HepG2 (cell line): ENCODE results near the gene NAXD. TPM values are rescaled to one million over a fixed set of nuclear protein-coding genes. Genes with fewer than 3 reads are reported as not detected.

Experiments
- ATAC-seq: fragments of 200-7000 bp; cut with Tn5 transposase; 3 replicates; pipeline ENCODE4 v1.9.1; 2020; ENCODE audit warnings: mild to moderate bottlenecking, moderate library complexity
- Bru-seq: library from RNA; stranded (reverse); fragments of 400-500 nt; gene quantifications from one replicate; lab custom pipeline; 2021; lab: Mats Ljungman, UMichigan
- BruChase-seq, 2 experiments: library from RNA; stranded (reverse); fragments of 400-500 nt; gene quantifications; one replicate each; lab custom pipeline; 2021; lab: Mats Ljungman, UMichigan
- BruUV-seq: library from RNA; stranded (reverse); fragments of 400-500 nt; replicated peaks from 2 replicates; lab custom pipeline; 2021; lab: Mats Ljungman, UMichigan
- CTCF ChIA-PET: fragments of 300-600 bp; formaldehyde crosslinking; extraction: SDS; loops from one replicate; lab custom pipeline; 2021; ENCODE audit warnings: low total read pairs, inconsistent platforms, low intra/inter-chr PET ratio; lab: Yijun Ruan, JAX
- POLR2A ChIA-PET: fragments of 350-600 bp; sonication (Branson Sonifier 250); formaldehyde crosslinking; loops from one replicate; lab custom pipeline; 2020; ENCODE audit warnings: antibody characterized with exemption, inconsistent platforms; lab: Yijun Ruan, JAX
- DNase-seq: peaks from one replicate; pipeline ENCODE4 v3.0.0-alpha.2; 2015; ENCODE audit warnings: low spot score
- FAIRE-seq: peaks from 3 replicates; lab custom pipeline; 2011; peaks lifted over from hg19 to GRCh38; lab: Jason Lieb, UNC
- H2AFZ ChIP-seq: one replicate; pipeline ENCODE4 v1.6.1; 2011; ENCODE audit warnings: low read length, inconsistent platforms
- H3K27ac ChIP-seq: fragments of 300-600 bp; 3 replicates; pipeline ENCODE4 v1.8.0; 2011; ENCODE audit warnings: mixed run types, mild to moderate bottlenecking, mixed read lengths, low read length, inconsistent platforms; ENCODE audit not compliant: insufficient read depth; ENCODE audit errors: extremely low read length
- H3K27me3 ChIP-seq, 2 experiments: fragments of 200-600 bp in 1 of 2; 2 replicates in 1 of 2; 3 replicates in 1 of 2; pipeline versions ENCODE4 v1.6.0 to v1.8.0; 2011; ENCODE audit warnings: low read length in 2 of 2, mild to moderate bottlenecking in 2 of 2, moderate library complexity in 2 of 2, inconsistent platforms in 1 of 2; ENCODE audit not compliant: insufficient read depth in 2 of 2, control insufficient read depth in 1 of 2
- H3K36me3 ChIP-seq, 2 experiments: fragments of 200-600 bp in 1 of 2; replicated peaks in 1 of 2; 2 replicates in 1 of 2; 3 replicates in 1 of 2; pipeline versions ENCODE4 v1.5.1 to v1.8.0; 2011; ENCODE audit warnings: low read length in 2 of 2, inconsistent platforms in 1 of 2; ENCODE audit not compliant: insufficient read depth in 2 of 2, control insufficient read depth in 1 of 2
- H3K4me1 ChIP-seq: 2 replicates; pipeline ENCODE4 v1.5.1; 2012; ENCODE audit warnings: low read length, inconsistent platforms; ENCODE audit not compliant: insufficient read depth
- H3K4me2 ChIP-seq: 2 replicates; pipeline ENCODE4 v1.6.0; 2011; ENCODE audit warnings: low read depth, low read length, inconsistent platforms
- H3K4me3 ChIP-seq, 3 experiments: fragments of 200-600 bp in 1 of 3; sonication (generic), shearing (Covaris generic) in 1 of 3; replicated peaks in 1 of 3; 2 replicates each; pipeline ENCODE4 v1.5.1; 2011 to 2016; ENCODE audit warnings: low read length in 3 of 3, inconsistent platforms in 2 of 3, low read depth in 2 of 3, mild to moderate bottlenecking in 2 of 3, control low read depth in 1 of 3, mixed read lengths in 1 of 3; ENCODE audit not compliant: insufficient read depth in 1 of 3
- H3K79me2 ChIP-seq: one replicate; pipeline ENCODE4 v1.6.1; 2011; ENCODE audit warnings: low read length, inconsistent platforms; ENCODE audit not compliant: insufficient read depth
- H3K9ac ChIP-seq: 2 replicates; pipeline ENCODE4 v1.6.0; 2011; ENCODE audit warnings: mild to moderate bottlenecking, low read depth, low read length, inconsistent platforms; ENCODE audit not compliant: insufficient read depth
- H3K9me3 ChIP-seq: 2 replicates; pipeline ENCODE4 v1.5.1; 2012; ENCODE audit warnings: mild to moderate bottlenecking, low read length
- H4K20me1 ChIP-seq: 2 replicates; pipeline ENCODE4 v1.6.0; 2011; ENCODE audit warnings: inconsistent platforms, mild to moderate bottlenecking, low read length, moderate library complexity; ENCODE audit not compliant: insufficient read depth
- EP300 ChIP-seq, 3 experiments: sonication (generic) in 1 of 3; formaldehyde crosslinking in 1 of 3; IDR thresholded peaks; 2 replicates each; pipeline versions ENCODE4 v1.5.1 to v1.6.1; 2011 to 2020; ENCODE audit warnings: low read depth in 2 of 3, low read length in 2 of 3, borderline replicate concordance in 1 of 3, improper control_type of control experiment in 1 of 3, mild to moderate bottlenecking in 1 of 3, missing genetic modification reagents in 1 of 3, moderate library complexity in 1 of 3
- ESRRA ChIP-seq: sonication (generic); formaldehyde crosslinking; IDR thresholded peaks from 2 replicates; pipeline ENCODE4 v1.5.1; 2020; ENCODE audit warnings: mild to moderate bottlenecking, low read depth, missing genetic modification reagents
- HMGXB4 ChIP-seq, 2 experiments: sonication (generic) in 1 of 2; formaldehyde crosslinking in 1 of 2; IDR thresholded peaks; 2 replicates each; pipeline versions ENCODE4 v1.4.0 to v1.6.1; 2018 to 2020; ENCODE audit warnings: missing genetic modification reagents in 2 of 2, borderline replicate concordance in 1 of 2, low read depth in 1 of 2, mild to moderate bottlenecking in 1 of 2, missing biosample characterization in 1 of 2
- HOXD1 ChIP-seq: sonication (generic); formaldehyde crosslinking; IDR thresholded peaks from 2 replicates; pipeline ENCODE4 v1.5.0; 2020; ENCODE audit warnings: missing genetic modification reagents
- SNAPC2 ChIP-seq: sonication (generic); formaldehyde crosslinking; IDR thresholded peaks from 2 replicates; pipeline ENCODE4 v1.8.1; 2022; ENCODE audit warnings: mild to moderate bottlenecking, missing genetic modification reagents
- SYNCRIP ChIP-seq: fragments of 200-400 bp; formaldehyde crosslinking; IDR thresholded peaks from 2 replicates; pipeline ENCODE4 v1.6.1; 2018; ENCODE audit warnings: mild to moderate bottlenecking, low read depth, low read length; ENCODE audit not compliant: insufficient read depth
- ZFP1 ChIP-seq: IDR thresholded peaks from 2 replicates; pipeline ENCODE4 v1.6.1; 2016
- ZNF354B ChIP-seq: sonication (generic); formaldehyde crosslinking; IDR thresholded peaks from 2 replicates; pipeline ENCODE4 v1.8.0; 2022; ENCODE audit warnings: mild to moderate bottlenecking, missing genetic modification reagents
- ZNF569 ChIP-seq: sonication (generic); formaldehyde crosslinking; IDR thresholded peaks from 2 replicates; pipeline ENCODE4 v1.5.0; 2020; ENCODE audit warnings: mild to moderate bottlenecking, missing genetic modification reagents, moderate library complexity, borderline replicate concordance
- WGBS: methylation state at CpG from one replicate; pipeline ENCODE4 v1.1.6; 2017; ENCODE audit warnings: low lambda C conversion rate; 5-methylcytosine and 5-hydroxymethylcytosine counted together
- in situ Hi-C: cut with HindIII; loops from 2 replicates; pipeline ENCODE4 v1.10.0; 2017; ENCODE audit warnings: low pct_unique_long_range_greater_than_20kb; ENCODE audit not compliant: extremely low pct_ligation_motif_present
- intact Hi-C: fragments of 100-400 bp; cut with micrococcal nuclease; formaldehyde crosslinking; loops from one replicate; pipeline ENCODE4 v1.10.0; 2022; ENCODE audit not compliant: unreplicated experiment
- long read RNA-seq, 2 experiments: library from RNA in 1 of 2; library from polyadenylated mRNA in 1 of 2; stranded (forward) in 1 of 2; unstranded in 1 of 2; transcript quantifications; one replicate each; pipeline ENCODE4 v2.0.0, GENCODE V29; 2019 to 2022
- polyA minus RNA-seq, 3 experiments: library from RNA; depleted of rRNA, polyadenylated mRNA; stranded (reverse); fragments of >200 nt; gene quantifications; 2 replicates each; pipeline ENCODE4 v1.2.3, GENCODE V29; 2011; ENCODE audit warnings: low replicate concordance in 1 of 3
- polyA plus RNA-seq, 8 experiments: library from polyadenylated mRNA; depleted of rRNA in 3 of 8; stranded (reverse) in 7 of 8; unstranded in 1 of 8; fragments of >200 nt; fragmentation: Illumina TruSeq in 4 of 8; extraction: Trizol in 4 of 8; gene quantifications; 2 replicates each; pipeline versions ENCODE4 v1.2.1 to v1.2.3, GENCODE V29; 2011 to 2016; ENCODE audit warnings: low read depth in 4 of 8, missing spikeins in 1 of 8, mixed read lengths in 1 of 8; ENCODE audit not compliant: insufficient read depth in 1 of 8
- total RNA-seq, 5 experiments: library from RNA; depleted of rRNA; stranded (reverse); fragments of >200 nt; fragmentation: Illumina TruSeq; extraction: Trizol; gene quantifications; 2 replicates each; pipeline ENCODE4 v1.2.3, GENCODE V29; 2016; ENCODE audit warnings: low read depth in 1 of 5
- TF ChIP-seq, protein P1 (sequence below): IDR thresholded peaks from 2 replicates; pipeline ENCODE4 v1.4.0; 2020; ENCODE audit warnings: mild to moderate bottlenecking, missing genetic modification reagents

Gene NAXD
- total RNA-seq (2016; rRNA removed; fragmentation: Illumina TruSeq; extraction: Trizol) (18.5 and 19.0 TPM in 2 replicates), polyA plus RNA-seq (2011; rRNA removed) (23.2 and 27.0 TPM in 2 replicates), polyA minus RNA-seq (2011; rRNA and poly(A)+ RNA removed; ENCODE audit: low replicate concordance) (19.3 and 20.3 TPM in 2 replicates), Bru-seq, nascent RNA (percentile 78 among the genes with signal in this experiment), BruChase-seq, experiment 1, labeled RNA remaining after a 6-hour chase (percentile 85 among the genes with signal in this experiment), BruChase-seq, experiment 2, labeled RNA remaining after a 2-hour chase (percentile 84 among the genes with signal in this experiment)
- 5.5 and 6.3 TPM in 2 replicates for total RNA-seq (2016; cell fraction: cytosol; rRNA removed; fragmentation: Illumina TruSeq; extraction: Trizol; ENCODE audit: low read depth)
- 18.9 and 19.7 TPM in 2 replicates for total RNA-seq (2016; cell fraction: insoluble cytoplasmic fraction; rRNA removed; fragmentation: Illumina TruSeq; extraction: Trizol)
- 12.5 and 13.8 TPM in 2 replicates for total RNA-seq (2016; cell fraction: membrane; rRNA removed; fragmentation: Illumina TruSeq; extraction: Trizol)
- 20.9 and 21.0 TPM in 2 replicates for total RNA-seq (2016; cell fraction: nucleus; rRNA removed; fragmentation: Illumina TruSeq; extraction: Trizol)
- 24.7 and 25.6 TPM in 2 replicates for polyA plus RNA-seq (2011; cell fraction: cytosol; rRNA removed)
- 81.1 and 85.3 TPM in 2 replicates for polyA plus RNA-seq (2011; cell fraction: nucleus; rRNA removed)
- 18.2 and 22.0 TPM in 2 replicates for polyA plus RNA-seq (2012)
- 5.1 and 5.8 TPM in 2 replicates for polyA plus RNA-seq (2016; cell fraction: cytosol; fragmentation: Illumina TruSeq; extraction: Trizol; ENCODE audit: low read depth)
- 18.8 and 20.5 TPM in 2 replicates for polyA plus RNA-seq (2016; cell fraction: insoluble cytoplasmic fraction; fragmentation: Illumina TruSeq; extraction: Trizol; ENCODE audit: low read depth)
- polyA plus RNA-seq (2016; cell fraction: membrane; fragmentation: Illumina TruSeq; extraction: Trizol; ENCODE audit: low read depth), result 10.7 and 10.9 TPM in 2 replicates
- polyA plus RNA-seq (2016; cell fraction: nucleus; fragmentation: Illumina TruSeq; extraction: Trizol; ENCODE audit: insufficient read depth, low read depth), result 43.2 and 44.7 TPM in 2 replicates
- polyA minus RNA-seq (2011; cell fraction: cytosol; rRNA and poly(A)+ RNA removed), result 4.0 and 5.5 TPM in 2 replicates
- 19.4 and 22.9 TPM in 2 replicates for polyA minus RNA-seq (2011; cell fraction: nucleus; rRNA and poly(A)+ RNA removed)
- long read RNA-seq, experiment 1, partial matches to known transcripts, result 6 of 28 reads
- long read RNA-seq, experiment 1, other reads (novel, unspliced or antisense), result 20 of 28 reads
- long read RNA-seq, experiment 2, partial matches to known transcripts, result 6 of 45 reads
- long read RNA-seq, experiment 2, other reads (novel, unspliced or antisense), result 38 of 45 reads

- DNase-seq (peak; percentile 89), ATAC-seq (peak; percentile 95), FAIRE-seq (peak; percentile 88)
- Histone ChIP-seq H3K36me3 (no peaks in the 10 kb centered on the region), H3K4me3 (peak within 1 kb of the TSS; percentile 96 to 97 (median 97)), H4K20me1 (peaks cover 22% of the 10 kb centered on the region), H3K79me2 (peaks cover 46% of the 10 kb centered on the region), H3K4me1 (peaks cover 62% of the 10 kb centered on the region), H3K27ac (peak within 1 kb of the TSS; percentile 83), H2AFZ (peak within 1 kb of the TSS; percentile 66), H3K9ac (peak within 1 kb of the TSS; percentile 93), H3K4me2 (peak within 1 kb of the TSS; percentile 94), H3K27me3 (peaks cover 1 to 13% of the 10 kb centered on the region in 2 experiments; a peak in 3 of 5 replicates), H3K9me3 (no peaks in the 10 kb centered on the region)
- ChIA-PET POLR2A (interaction anchor here (0.8 to 1.9 kb wide), 11 partner anchors 10 to 299 kb away, joined by 3 to 19 read pairs (median 5); partner anchors contain the start of genes ANKRD10, CARS2 and RAB20), CTCF (no interaction called here)
- intact Hi-C loops (loop anchor here (1.0 to 5.0 kb wide), 4 partner anchors 38 to 158 kb away; no protein-coding TSS in a partner anchor), in situ Hi-C loops (no loop called here)
- WGBS, result 0% methylated on average over 15 of the region's 95 CpGs
- no TSS peak for BruUV-seq
- TF ChIP-seq HOXD1 (CRISPR knock-in tag), result 0 out of 2 replicates have a peak, but pooled peaks have one; percentile 37
- TF ChIP-seq ESRRA, result no peak
- no peak for TF ChIP-seq ZNF354B (CRISPR knock-in tag)
- no peak for TF ChIP-seq SYNCRIP
- peak; percentile 61 to 71 for TF ChIP-seq HMGXB4 (CRISPR knock-in tag; IDR thresholded peaks at IDR 0.05; ENCODE audit: borderline replicate concordance in 1 of 2, low read depth in 1 of 2)
- TF ChIP-seq ZFP1 (CRISPR knock-in tag), result no peak
- TF ChIP-seq, protein P1, sequence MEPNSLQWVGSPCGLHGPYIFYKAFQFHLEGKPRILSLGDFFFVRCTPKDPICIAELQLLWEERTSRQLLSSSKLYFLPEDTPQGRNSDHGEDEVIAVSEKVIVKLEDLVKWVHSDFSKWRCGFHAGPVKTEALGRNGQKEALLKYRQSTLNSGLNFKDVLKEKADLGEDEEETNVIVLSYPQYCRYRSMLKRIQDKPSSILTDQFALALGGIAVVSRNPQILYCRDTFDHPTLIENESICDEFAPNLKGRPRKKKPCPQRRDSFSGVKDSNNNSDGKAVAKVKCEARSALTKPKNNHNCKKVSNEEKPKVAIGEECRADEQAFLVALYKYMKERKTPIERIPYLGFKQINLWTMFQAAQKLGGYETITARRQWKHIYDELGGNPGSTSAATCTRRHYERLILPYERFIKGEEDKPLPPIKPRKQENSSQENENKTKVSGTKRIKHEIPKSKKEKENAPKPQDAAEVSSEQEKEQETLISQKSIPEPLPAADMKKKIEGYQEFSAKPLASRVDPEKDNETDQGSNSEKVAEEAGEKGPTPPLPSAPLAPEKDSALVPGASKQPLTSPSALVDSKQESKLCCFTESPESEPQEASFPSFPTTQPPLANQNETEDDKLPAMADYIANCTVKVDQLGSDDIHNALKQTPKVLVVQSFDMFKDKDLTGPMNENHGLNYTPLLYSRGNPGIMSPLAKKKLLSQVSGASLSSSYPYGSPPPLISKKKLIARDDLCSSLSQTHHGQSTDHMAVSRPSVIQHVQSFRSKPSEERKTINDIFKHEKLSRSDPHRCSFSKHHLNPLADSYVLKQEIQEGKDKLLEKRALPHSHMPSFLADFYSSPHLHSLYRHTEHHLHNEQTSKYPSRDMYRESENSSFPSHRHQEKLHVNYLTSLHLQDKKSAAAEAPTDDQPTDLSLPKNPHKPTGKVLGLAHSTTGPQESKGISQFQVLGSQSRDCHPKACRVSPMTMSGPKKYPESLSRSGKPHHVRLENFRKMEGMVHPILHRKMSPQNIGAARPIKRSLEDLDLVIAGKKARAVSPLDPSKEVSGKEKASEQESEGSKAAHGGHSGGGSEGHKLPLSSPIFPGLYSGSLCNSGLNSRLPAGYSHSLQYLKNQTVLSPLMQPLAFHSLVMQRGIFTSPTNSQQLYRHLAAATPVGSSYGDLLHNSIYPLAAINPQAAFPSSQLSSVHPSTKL, result peak; percentile 48
- TF ChIP-seq EP300 (IDR thresholded peaks at IDR 0.05; ENCODE audit: low read depth in 2 of 2, low read length in 2 of 2), result 0 out of 4 replicates have a peak, but pooled peaks of 1 of the 2 experiments have one; percentile 15
- TF ChIP-seq EP300 (CRISPR knock-in tag; IDR thresholded peaks at IDR 0.05; ENCODE audit: borderline replicate concordance), result no peak
- no peak for TF ChIP-seq ZNF569
- TF ChIP-seq SNAPC2, result no peak; the same call in 1 of the 2 replicates
Observed at GRCh38 chr13:110615322-110616102, at the start of gene NAXD. Gene NAXD, plus strand, starts transcription at chr13:110615545. Its CDS starts 57 bp downstream, at chr13:110615602.
